Liver (tissue), 9 donors: ENCODE results near the gene DDX59. TPM values are rescaled to one million over a fixed set of nuclear protein-coding genes. Genes with fewer than 3 reads are reported as not detected.

Source experiments
- DNase-seq: peaks from one replicate; pipeline ENCODE4 v3.0.0-alpha.2; 2017; ENCODE audit warnings: low spot score
- H3K27ac ChIP-seq, 2 donors: one replicate each; pipeline ENCODE4 v1.7.0; 2013; ENCODE audit warnings: inconsistent platforms in 2 of 2, low read length in 2 of 2, control low read depth in 1 of 2, low read depth in 1 of 2, mild to moderate bottlenecking in 1 of 2
- H3K27me3 ChIP-seq, 4 donors: one replicate each; pipeline versions ENCODE4 v1.6.1 to v1.7.0; 2013; ENCODE audit warnings: low read length in 3 of 4, inconsistent platforms in 1 of 4, mild to moderate bottlenecking in 1 of 4, moderate library complexity in 1 of 4; ENCODE audit not compliant: control insufficient read depth in 4 of 4, insufficient read depth in 4 of 4
- H3K36me3 ChIP-seq, 4 donors: one replicate each; pipeline versions ENCODE4 v1.6.1 to v1.7.0; 2013; ENCODE audit warnings: low read length in 3 of 4, mild to moderate bottlenecking in 3 of 4, low read depth in 1 of 4, moderate library complexity in 1 of 4; ENCODE audit not compliant: control insufficient read depth in 4 of 4, insufficient read depth in 3 of 4
- H3K4me1 ChIP-seq, 4 donors: one replicate each; pipeline versions ENCODE4 v1.6.1 to v1.7.0; 2013; ENCODE audit warnings: low read length in 3 of 4, mild to moderate bottlenecking in 3 of 4, moderate library complexity in 1 of 4; ENCODE audit not compliant: control insufficient read depth in 4 of 4, insufficient read depth in 4 of 4
- H3K4me3 ChIP-seq, 3 donors: one replicate each; pipeline versions ENCODE4 v1.6.1 to v1.7.0; 2013; ENCODE audit warnings: low read length in 3 of 3, control low read depth in 1 of 3, low read depth in 1 of 3, mild to moderate bottlenecking in 1 of 3
- H3K9ac ChIP-seq, 2 donors: one replicate each; pipeline ENCODE4 v1.7.0; 2013; ENCODE audit warnings: low read length in 2 of 2, mild to moderate bottlenecking in 2 of 2, moderate library complexity in 2 of 2, control low read depth in 1 of 2, low read depth in 1 of 2
- H3K9me3 ChIP-seq, 4 donors: one replicate each; pipeline versions ENCODE4 v1.6.1 to v1.7.0; 2013; ENCODE audit warnings: low read length in 3 of 4; ENCODE audit not compliant: control insufficient read depth in 4 of 4
- CTCF ChIP-seq: fragments of 150-350 bp; IDR thresholded peaks from 2 replicates; pipeline ENCODE4 v1.5.1; 2017; ENCODE audit warnings: improper control_type of control experiment, low read depth, low read length; ENCODE audit not compliant: missing input control
- EGR1 ChIP-seq, 2 donors: IDR thresholded peaks; 2 replicates each; pipeline ENCODE4 v1.6.1; 2016 to 2018; ENCODE audit warnings: antibody characterized with exemption in 2 of 2, low read depth in 2 of 2
- FOXA1 ChIP-seq: IDR thresholded peaks from 2 replicates; pipeline ENCODE4 v1.6.1; 2016; ENCODE audit warnings: antibody characterized with exemption
- FOXA2 ChIP-seq: IDR thresholded peaks from 2 replicates; pipeline ENCODE4 v1.6.1; 2016; ENCODE audit warnings: antibody characterized with exemption
- GABPA ChIP-seq, 2 donors: IDR thresholded peaks in 1 of 2; conservative IDR thresholded peaks in 1 of 2; 2 replicates each; pipeline ENCODE4 v1.6.1; 2016; ENCODE audit warnings: antibody characterized with exemption in 2 of 2, mild to moderate bottlenecking in 1 of 2, moderate library complexity in 1 of 2
- HNF4A ChIP-seq, 2 donors: conservative IDR thresholded peaks; 2 replicates each; pipeline ENCODE4 v1.6.1; 2016; ENCODE audit warnings: antibody characterized with exemption in 2 of 2, mild to moderate bottlenecking in 2 of 2
- HNF4G ChIP-seq: IDR thresholded peaks from 2 replicates; pipeline ENCODE4 v1.6.1; 2016; ENCODE audit warnings: antibody characterized with exemption
- JUND ChIP-seq, 2 donors: IDR thresholded peaks; 2 replicates each; pipeline ENCODE4 v1.6.1; 2016; ENCODE audit warnings: antibody characterized with exemption in 2 of 2
- NR2F2 ChIP-seq: IDR thresholded peaks from 2 replicates; pipeline ENCODE4 v1.6.1; 2016; ENCODE audit warnings: antibody characterized with exemption
- RAD21 ChIP-seq, 2 donors: IDR thresholded peaks; 2 replicates each; pipeline ENCODE4 v1.6.1; 2016; ENCODE audit warnings: antibody characterized with exemption in 2 of 2, mild to moderate bottlenecking in 2 of 2
- RXRA ChIP-seq, 2 donors: IDR thresholded peaks; 2 replicates each; pipeline ENCODE4 v1.6.1; 2017 to 2018; ENCODE audit warnings: antibody characterized with exemption in 2 of 2, mild to moderate bottlenecking in 1 of 2
- SP1 ChIP-seq: IDR thresholded peaks from 2 replicates; pipeline ENCODE4 v1.6.1; 2018; ENCODE audit warnings: antibody characterized with exemption, mild to moderate bottlenecking
- TAF1 ChIP-seq: conservative IDR thresholded peaks from 2 replicates; pipeline ENCODE4 v1.6.1; 2016; ENCODE audit warnings: antibody characterized with exemption, mild to moderate bottlenecking
- YY1 ChIP-seq: IDR thresholded peaks from 2 replicates; pipeline ENCODE4 v1.6.1; 2016; ENCODE audit warnings: antibody characterized with exemption, mild to moderate bottlenecking
- ZBTB33 ChIP-seq: IDR thresholded peaks from 2 replicates; pipeline ENCODE4 v1.6.1; 2016; ENCODE audit warnings: antibody characterized with exemption
- WGBS: extraction: QIAGEN DNeasy Blood & Tissue Kit; methylation state at CpG from one replicate; pipeline ENCODE4 v1.1.7; 2013; 5-methylcytosine and 5-hydroxymethylcytosine counted together
- polyA plus RNA-seq, 2 donors: library from polyadenylated mRNA; stranded (reverse) in 1 of 2; unstranded in 1 of 2; fragments of 200-250 nt in 1 of 2; fragments of >200 nt in 1 of 2; fragmentation: Nextera tagmentation in 1 of 2; extraction: Ambion mirVana in 1 of 2; gene quantifications; one replicate each; pipeline versions ENCODE4 v1.2.1 to v1.2.3, GENCODE V29; 2013 to 2015
- total RNA-seq, 2 donors: library from RNA; depleted of rRNA; stranded (reverse); fragments of >200 nt; gene quantifications; one replicate each; pipeline ENCODE4 v1.2.3, GENCODE V29; 2014
- TF ChIP-seq, protein P1 (sequence below): IDR thresholded peaks from 2 replicates; pipeline ENCODE4 v1.6.1; 2016; ENCODE audit warnings: antibody characterized with exemption
- TF ChIP-seq, protein P2 (sequence below): IDR thresholded peaks from 2 replicates; pipeline ENCODE4 v1.6.1; 2016; ENCODE audit warnings: antibody characterized with exemption
- TF ChIP-seq, protein P3 (sequence below): IDR thresholded peaks from 2 replicates; pipeline ENCODE4 v1.6.1; 2016; ENCODE audit warnings: antibody characterized with exemption, mild to moderate bottlenecking
- donor health status: healthy.
- donor health status: healthy.
- donor health status: healthy.
- donor health status: healthy.
- donor health status: healthy.

The DDX59 gene
- total and polyA plus RNA-seq, 4 donors, result 5.8 to 12.1 (median 8.6) TPM

DNA sequence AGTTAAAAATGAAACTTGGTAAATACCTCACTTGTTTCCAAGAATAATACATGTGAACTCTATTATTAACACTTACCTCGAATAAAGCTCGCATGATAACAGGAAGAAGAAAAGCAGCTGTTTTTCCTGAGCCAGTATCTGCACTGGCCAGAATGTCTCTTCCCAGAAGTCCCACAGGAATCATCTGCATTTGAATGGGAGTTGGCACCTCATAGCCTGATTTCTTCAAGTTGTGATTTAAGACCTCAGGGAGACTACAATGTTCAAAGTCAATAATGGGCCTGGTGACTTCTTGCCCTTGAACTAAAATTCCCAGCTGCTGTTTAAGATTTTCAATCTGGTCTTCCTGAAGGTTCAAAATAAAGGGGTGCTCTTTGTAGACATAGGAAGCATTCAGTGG lies 3.8 kb downstream of the DDX59 start:
- WGBS, result 65% methylated on average over 2 of the region's 2 CpGs
- Histone ChIP-seq H3K27ac (no peak overlapping the region), H3K9me3 (no peaks in the 10 kb centered on the region), H3K9ac (no peak overlapping the region), H3K27me3 (no peaks in the 10 kb centered on the region), H3K36me3 (peaks cover 5 to 26% (median 9%) of the 10 kb centered on the region in 4 donors), H3K4me1 (peaks cover 4 to 15% (median 5%) of the 10 kb centered on the region in 4 donors), H3K4me3 (no peak overlapping the region)
- no peak for DNase-seq
- TF ChIP-seq TAF1, result no peak
- no peak for TF ChIP-seq JUND (IDR thresholded peaks at IDR 0.05)
- TF ChIP-seq HNF4A (conservative IDR thresholded peaks at IDR 0.05), result no peak
- TF ChIP-seq SP1, result no peak
- no peak for TF ChIP-seq RAD21 (IDR thresholded peaks at IDR 0.05)
- no peak for TF ChIP-seq CTCF
- TF ChIP-seq EGR1 (IDR thresholded peaks at IDR 0.05; ENCODE audit: low read depth in 2 of 2), result no peak
- no peak for TF ChIP-seq FOXA2
- no peak for TF ChIP-seq HNF4G
- TF ChIP-seq, protein P1, sequence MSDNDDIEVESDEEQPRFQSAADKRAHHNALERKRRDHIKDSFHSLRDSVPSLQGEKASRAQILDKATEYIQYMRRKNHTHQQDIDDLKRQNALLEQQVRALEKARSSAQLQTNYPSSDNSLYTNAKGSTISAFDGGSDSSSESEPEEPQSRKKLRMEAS, result no peak
- no peak for TF ChIP-seq RXRA (IDR thresholded peaks at IDR 0.05)
- TF ChIP-seq, protein P2, sequence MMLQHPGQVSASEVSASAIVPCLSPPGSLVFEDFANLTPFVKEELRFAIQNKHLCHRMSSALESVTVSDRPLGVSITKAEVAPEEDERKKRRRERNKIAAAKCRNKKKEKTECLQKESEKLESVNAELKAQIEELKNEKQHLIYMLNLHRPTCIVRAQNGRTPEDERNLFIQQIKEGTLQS, result no peak
- TF ChIP-seq YY1, result no peak
- TF ChIP-seq FOXA1, result no peak
- no peak for TF ChIP-seq NR2F2
- no peak for TF ChIP-seq ZBTB33
- no peak for TF ChIP-seq GABPA (IDR thresholded peaks at IDR 0.05 in 1 of 2, conservative IDR thresholded peaks at IDR 0.05 in 1 of 2)
- TF ChIP-seq, protein P3, sequence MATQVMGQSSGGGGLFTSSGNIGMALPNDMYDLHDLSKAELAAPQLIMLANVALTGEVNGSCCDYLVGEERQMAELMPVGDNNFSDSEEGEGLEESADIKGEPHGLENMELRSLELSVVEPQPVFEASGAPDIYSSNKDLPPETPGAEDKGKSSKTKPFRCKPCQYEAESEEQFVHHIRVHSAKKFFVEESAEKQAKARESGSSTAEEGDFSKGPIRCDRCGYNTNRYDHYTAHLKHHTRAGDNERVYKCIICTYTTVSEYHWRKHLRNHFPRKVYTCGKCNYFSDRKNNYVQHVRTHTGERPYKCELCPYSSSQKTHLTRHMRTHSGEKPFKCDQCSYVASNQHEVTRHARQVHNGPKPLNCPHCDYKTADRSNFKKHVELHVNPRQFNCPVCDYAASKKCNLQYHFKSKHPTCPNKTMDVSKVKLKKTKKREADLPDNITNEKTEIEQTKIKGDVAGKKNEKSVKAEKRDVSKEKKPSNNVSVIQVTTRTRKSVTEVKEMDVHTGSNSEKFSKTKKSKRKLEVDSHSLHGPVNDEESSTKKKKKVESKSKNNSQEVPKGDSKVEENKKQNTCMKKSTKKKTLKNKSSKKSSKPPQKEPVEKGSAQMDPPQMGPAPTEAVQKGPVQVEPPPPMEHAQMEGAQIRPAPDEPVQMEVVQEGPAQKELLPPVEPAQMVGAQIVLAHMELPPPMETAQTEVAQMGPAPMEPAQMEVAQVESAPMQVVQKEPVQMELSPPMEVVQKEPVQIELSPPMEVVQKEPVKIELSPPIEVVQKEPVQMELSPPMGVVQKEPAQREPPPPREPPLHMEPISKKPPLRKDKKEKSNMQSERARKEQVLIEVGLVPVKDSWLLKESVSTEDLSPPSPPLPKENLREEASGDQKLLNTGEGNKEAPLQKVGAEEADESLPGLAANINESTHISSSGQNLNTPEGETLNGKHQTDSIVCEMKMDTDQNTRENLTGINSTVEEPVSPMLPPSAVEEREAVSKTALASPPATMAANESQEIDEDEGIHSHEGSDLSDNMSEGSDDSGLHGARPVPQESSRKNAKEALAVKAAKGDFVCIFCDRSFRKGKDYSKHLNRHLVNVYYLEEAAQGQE, result no peak
